ENCODE measurements around the gene MAP3K8. TPM values are rescaled to one million over a fixed set of nuclear protein-coding genes. Genes with fewer than 3 reads are reported as not detected.

MAP3K8 gene
- total and polyA plus RNA-seq, 2 experiments from 2014 or later: 3.7 to 4.8 TPM

GRCh38 chr10:30396293-30396692 lies 37.7 kb upstream of the MAP3K8 start:
- no peaks in the 10 kb centered on the region for H3K36me3 ChIP-seq (ENCODE audit: low read depth)
- no peak overlapping the region for H3K4me2 ChIP-seq (ENCODE audit: unreplicated experiment)
- 44 to 53% methylated on average over 3 of the region's 3 CpGs for WGBS, 2 experiments (ENCODE audit: low coverage in 1 of 2, low lambda C conversion rate in 2 of 2, missing lambda C conversion rate in 2 of 2)
- no peak overlapping the region for H3K4me3 ChIP-seq
- H3K27me3 ChIP-seq (replicated peaks; ENCODE audit: insufficient read depth): peaks cover 20% of the 10 kb centered on the region
- DNase-seq: no peak
- no peak for TF ChIP-seq EZH2phosphoT487 (IDR thresholded peaks at IDR 0.05; ENCODE audit: insufficient read depth, low read depth)
- TF ChIP-seq EZH2 (IDR thresholded peaks at IDR 0.05; ENCODE audit: insufficient read depth, poor library complexity, severe bottlenecking): no peak
- H3K9ac ChIP-seq: no peak overlapping the region
- H3K27ac ChIP-seq: no peak overlapping the region
- in situ Hi-C loops (cut with MboI): no loop called here
- H3F3A ChIP-seq (ENCODE audit: insufficient read depth): no peaks in the 10 kb centered on the region
- no peak overlapping the region for H2AFZ ChIP-seq
- no peaks in the 10 kb centered on the region for H4K20me1 ChIP-seq (ENCODE audit: insufficient read depth)
- H3K79me2 ChIP-seq (ENCODE audit: insufficient read depth): no peaks in the 10 kb centered on the region
- no peaks in the 10 kb centered on the region for H3K9me2 ChIP-seq (ENCODE audit: insufficient read depth)
- no peaks in the 10 kb centered on the region for H3K9me3 ChIP-seq (ENCODE audit: low read depth)
- H3K4me1 ChIP-seq (ENCODE audit: insufficient read depth): no peaks in the 10 kb centered on the region

- WGBS, 2 experiments (ENCODE audit: low coverage in 1 of 2, low lambda C conversion rate in 2 of 2, missing lambda C conversion rate in 2 of 2): 12 to 18% methylated on average over 2 of the region's 2 CpGs
- no peaks in the 10 kb centered on the region for H3K9me3 ChIP-seq (ENCODE audit: low read depth)
- no peak overlapping the region for H2AFZ ChIP-seq
- DNase-seq: no peak
- no peak for TF ChIP-seq EZH2phosphoT487 (IDR thresholded peaks at IDR 0.05; ENCODE audit: insufficient read depth, low read depth)
- TF ChIP-seq EZH2 (IDR thresholded peaks at IDR 0.05; ENCODE audit: insufficient read depth, poor library complexity, severe bottlenecking): no peak
- no peak overlapping the region for H3K4me2 ChIP-seq (ENCODE audit: unreplicated experiment)
- no peaks in the 10 kb centered on the region for H3F3A ChIP-seq (ENCODE audit: insufficient read depth)
- no peak overlapping the region for H3K27ac ChIP-seq
- no peak overlapping the region for H3K4me3 ChIP-seq
- no peak overlapping the region for H3K9ac ChIP-seq
- H3K27me3 ChIP-seq (replicated peaks; ENCODE audit: insufficient read depth): peaks cover 20% of the 10 kb centered on the region
- H3K79me2 ChIP-seq (ENCODE audit: insufficient read depth): no peaks in the 10 kb centered on the region
- in situ Hi-C loops (cut with MboI): no loop called here
- no peaks in the 10 kb centered on the region for H3K36me3 ChIP-seq (ENCODE audit: low read depth)
- H4K20me1 ChIP-seq (ENCODE audit: insufficient read depth): no peaks in the 10 kb centered on the region
- H3K4me1 ChIP-seq (ENCODE audit: insufficient read depth): no peaks in the 10 kb centered on the region
- H3K9me2 ChIP-seq (ENCODE audit: insufficient read depth): no peaks in the 10 kb centered on the region
Observed at GRCh38 chr10:30396698-30397097, 37.3 kb upstream of the MAP3K8 start.

GRCh38 chr10:30398193-30398592 lies 35.8 kb upstream of the MAP3K8 start:
- Histone ChIP-seq H3K36me3 (ENCODE audit: low read depth) (no peaks in the 10 kb centered on the region), H3K9ac (no peak overlapping the region), H3K79me2 (ENCODE audit: insufficient read depth) (no peaks in the 10 kb centered on the region), H3K4me1 (ENCODE audit: insufficient read depth) (no peaks in the 10 kb centered on the region), H3K9me3 (ENCODE audit: low read depth) (no peaks in the 10 kb centered on the region), H2AFZ (no peak overlapping the region), H4K20me1 (ENCODE audit: insufficient read depth) (no peaks in the 10 kb centered on the region), H3K27me3 (replicated peaks; ENCODE audit: insufficient read depth) (peaks cover 20% of the 10 kb centered on the region), H3K4me2 (ENCODE audit: unreplicated experiment) (no peak overlapping the region), H3K27ac (no peak overlapping the region), H3K4me3 (no peak overlapping the region), H3K9me2 (ENCODE audit: insufficient read depth) (no peaks in the 10 kb centered on the region), H3F3A (ENCODE audit: insufficient read depth) (no peaks in the 10 kb centered on the region)
- 44 to 50% methylated on average over 2 of the region's 2 CpGs for WGBS, 2 experiments (ENCODE audit: low coverage in 1 of 2, low lambda C conversion rate in 2 of 2, missing lambda C conversion rate in 2 of 2)
- in situ Hi-C loops (cut with MboI): no loop called here
- TF ChIP-seq EZH2 (IDR thresholded peaks at IDR 0.05; ENCODE audit: insufficient read depth, poor library complexity, severe bottlenecking): no peak
- TF ChIP-seq EZH2phosphoT487 (IDR thresholded peaks at IDR 0.05; ENCODE audit: insufficient read depth, low read depth): no peak
- DNase-seq: no peak

GRCh38 chr10:30398788-30399187 lies 35.2 kb upstream of the MAP3K8 start:
- H4K20me1 ChIP-seq (ENCODE audit: insufficient read depth): no peaks in the 10 kb centered on the region
- no peak overlapping the region for H3K4me2 ChIP-seq (ENCODE audit: unreplicated experiment)
- H3K27me3 ChIP-seq (replicated peaks; ENCODE audit: insufficient read depth): peaks cover 20% of the 10 kb centered on the region

GRCh38 chr10:30403494-30403893 lies 30.5 kb upstream of the MAP3K8 start:
- no peak overlapping the region for H2AFZ ChIP-seq
- TF ChIP-seq EZH2 (IDR thresholded peaks at IDR 0.05; ENCODE audit: insufficient read depth, poor library complexity, severe bottlenecking): no peak
- TF ChIP-seq EZH2phosphoT487 (IDR thresholded peaks at IDR 0.05; ENCODE audit: insufficient read depth, low read depth): no peak
- H4K20me1 ChIP-seq (ENCODE audit: insufficient read depth): no peaks in the 10 kb centered on the region
- H3F3A ChIP-seq (ENCODE audit: insufficient read depth): no peaks in the 10 kb centered on the region
- in situ Hi-C loops (cut with MboI): no loop called here
- no peaks in the 10 kb centered on the region for H3K36me3 ChIP-seq (ENCODE audit: low read depth)
- DNase-seq: no peak
- no peaks in the 10 kb centered on the region for H3K9me3 ChIP-seq (ENCODE audit: low read depth)
- no peak overlapping the region for H3K4me3 ChIP-seq
- H3K79me2 ChIP-seq (ENCODE audit: insufficient read depth): no peaks in the 10 kb centered on the region
- H3K4me2 ChIP-seq (ENCODE audit: unreplicated experiment): no peak overlapping the region
- 86 to 87% methylated on average over 18 of the region's 18 CpGs for WGBS, 2 experiments (ENCODE audit: low coverage in 1 of 2, low lambda C conversion rate in 2 of 2, missing lambda C conversion rate in 2 of 2)
- no peak overlapping the region for H3K9ac ChIP-seq
- H3K27ac ChIP-seq: no peak overlapping the region
- peaks cover 2% of the 10 kb centered on the region; the same call in 1 of the 2 replicates for H3K27me3 ChIP-seq (replicated peaks; ENCODE audit: insufficient read depth)
- no peaks in the 10 kb centered on the region for H3K9me2 ChIP-seq (ENCODE audit: insufficient read depth)
- H3K4me1 ChIP-seq (ENCODE audit: insufficient read depth): no peaks in the 10 kb centered on the region

More at GRCh38 chr10:30398788-30399187, 35.2 kb upstream of the MAP3K8 start:
- no peaks in the 10 kb centered on the region for H3F3A ChIP-seq (ENCODE audit: insufficient read depth)
- no peaks in the 10 kb centered on the region for H3K79me2 ChIP-seq (ENCODE audit: insufficient read depth)
- H3K4me3 ChIP-seq: no peak overlapping the region
- no peak for DNase-seq
- H3K36me3 ChIP-seq (ENCODE audit: low read depth): no peaks in the 10 kb centered on the region
- no peak for TF ChIP-seq EZH2 (IDR thresholded peaks at IDR 0.05; ENCODE audit: insufficient read depth, poor library complexity, severe bottlenecking)
- no peak for TF ChIP-seq EZH2phosphoT487 (IDR thresholded peaks at IDR 0.05; ENCODE audit: insufficient read depth, low read depth)
- H3K4me1 ChIP-seq (ENCODE audit: insufficient read depth): no peaks in the 10 kb centered on the region
- no peak overlapping the region for H3K9ac ChIP-seq
- in situ Hi-C loops (cut with MboI): no loop called here
- H2AFZ ChIP-seq: no peak overlapping the region
- WGBS, 2 experiments (ENCODE audit: low coverage in 1 of 2, low lambda C conversion rate in 2 of 2, missing lambda C conversion rate in 2 of 2): 16 to 30% methylated on average over 4 of the region's 4 CpGs
- H3K9me3 ChIP-seq (ENCODE audit: low read depth): no peaks in the 10 kb centered on the region
- no peak overlapping the region for H3K27ac ChIP-seq
- H3K9me2 ChIP-seq (ENCODE audit: insufficient read depth): no peaks in the 10 kb centered on the region
